Right cardiac atrium (tissue), 5 donors: ENCODE data around the gene MEI1. TPM values are rescaled to one million over a fixed set of nuclear protein-coding genes. Genes with fewer than 3 reads are reported as not detected.

Experiments used
- ATAC-seq, 2 donors: fragments of 200-7000 bp; cut with Tn5 transposase; one replicate each; pipeline versions ENCODE4 v1.8.0 to v1.9.1; 2020; ENCODE audit warnings: moderate library complexity in 2 of 2, mild to moderate bottlenecking in 1 of 2
- DNase-seq, 3 donors: peaks; one replicate each; pipeline ENCODE4 v3.0.0-alpha.2; 2020
- H3K27ac ChIP-seq: one replicate; pipeline ENCODE4 v1.5.1; 2013; ENCODE audit warnings: mild to moderate bottlenecking, low read length, control low read depth, moderate library complexity
- H3K27me3 ChIP-seq: one replicate; pipeline ENCODE4 v1.6.1; 2013; ENCODE audit not compliant: control insufficient read depth, insufficient read depth
- H3K4me1 ChIP-seq: one replicate; pipeline ENCODE4 v1.6.1; 2013; ENCODE audit warnings: low read length; ENCODE audit not compliant: control insufficient read depth, insufficient read depth
- H3K4me3 ChIP-seq: one replicate; pipeline ENCODE4 v1.5.1; 2013; ENCODE audit warnings: low read length, control low read depth
- H3K9me3 ChIP-seq: one replicate; pipeline ENCODE4 v1.6.1; 2013; ENCODE audit warnings: low read length; ENCODE audit not compliant: control insufficient read depth
- WGBS: extraction: QIAGEN DNeasy Blood & Tissue Kit; methylation state at CpG from one replicate; pipeline ENCODE4 v1.1.7; 2013; 5-methylcytosine and 5-hydroxymethylcytosine counted together
- intact Hi-C, 4 donors: fragments of 100-400 bp; cut with DNase I; formaldehyde crosslinking; loops; one replicate each; pipeline versions ENCODE4 v1.11.0 to v1.14.0; 2022 to 2023
- polyA plus RNA-seq: library from polyadenylated mRNA; stranded (reverse); fragments of 200-250 nt; gene quantifications from one replicate; pipeline ENCODE4 v1.2.3, GENCODE V29; 2013
- total RNA-seq, 4 donors: library from RNA; stranded (reverse); fragmentation: NEBNext Ultra II Directional; extraction: Animal tissue kit (Norgen Biotek cat#: 25700); gene quantifications; one replicate each; pipeline ENCODE4 v1.2.1, GENCODE V29; 2021
- donor health status: healthy with polysubstance abuse.
- donor health status: DM: no; HTN: yes; CAD: no.
- donor health status: DM: no; HTN: no; CAD: no.
- donor health status: DM: no; HTN: yes; CAD: no; lungs with severe emphysema.
- donor health status: DM: yes; HTN: yes; CAD: no.

The MEI1 gene
- total and polyA plus RNA-seq, 5 donors: 0.34 to 1.3 (median 0.94) TPM

GRCh38 chr22:41810022-41810421 is 110.7 kb downstream of the MEI1 start:
- ATAC-seq (peak in 1 of 2 donors; percentile 35), DNase-seq (no peak)
- no peak overlapping the region for H3K4me3 ChIP-seq
- WGBS: 94% methylated on average over 12 of the region's 12 CpGs
- H3K27ac ChIP-seq: no peak overlapping the region
- H3K9me3 ChIP-seq: no peaks in the 10 kb centered on the region
- no peaks in the 10 kb centered on the region for H3K27me3 ChIP-seq
- intact Hi-C loops: no loop called here
- H3K4me1 ChIP-seq: no peaks in the 10 kb centered on the region

- WGBS: 95% methylated on average over 16 of the region's 16 CpGs
- ATAC-seq (no peak), DNase-seq (no peak)
- no peak overlapping the region for H3K27ac ChIP-seq
- intact Hi-C loops: no loop called here
- H3K9me3 ChIP-seq: no peaks in the 10 kb centered on the region
- H3K4me1 ChIP-seq: no peaks in the 10 kb centered on the region
- no peaks in the 10 kb centered on the region for H3K27me3 ChIP-seq
- no peak overlapping the region for H3K4me3 ChIP-seq
Observed at GRCh38 chr22:41812805-41813545, 113.7 kb downstream of the MEI1 start.

GRCh38 chr22:41813726-41814410 is 114.6 kb downstream of the MEI1 start:
- no peak for ATAC-seq
- Histone ChIP-seq H3K27ac (no peak overlapping the region), H3K4me1 (no peaks in the 10 kb centered on the region), H3K27me3 (no peaks in the 10 kb centered on the region), H3K4me3 (no peak overlapping the region), H3K9me3 (no peaks in the 10 kb centered on the region)
- DNase-seq: no peak
- intact Hi-C loops: no loop called here
- WGBS: 97% methylated on average over 9 of the region's 9 CpGs

DNA sequence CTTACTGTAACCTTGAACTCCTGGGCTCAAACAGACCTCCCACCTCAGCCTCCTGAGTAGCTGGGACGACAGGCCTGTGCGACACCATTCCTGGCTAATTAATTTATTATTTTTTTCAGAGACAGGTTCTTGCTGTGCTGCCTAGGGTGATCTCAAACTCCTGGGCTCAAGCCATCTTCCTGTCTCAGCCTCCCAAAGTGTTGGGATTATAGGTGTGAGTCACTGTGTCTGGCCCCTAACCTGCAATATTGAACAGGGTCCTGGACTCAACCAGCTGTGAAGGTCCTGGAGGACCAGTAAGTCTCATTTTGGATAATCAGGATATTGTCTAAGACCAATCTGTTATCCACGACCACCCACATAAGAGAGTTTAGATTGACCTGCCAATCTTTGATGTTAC is 116.4 kb downstream of the MEI1 start:
- Histone ChIP-seq H3K9me3 (no peaks in the 10 kb centered on the region), H3K27ac (no peak overlapping the region), H3K4me1 (no peaks in the 10 kb centered on the region), H3K4me3 (no peak overlapping the region), H3K27me3 (no peaks in the 10 kb centered on the region)
- DNase-seq (no peak), ATAC-seq (no peak)
- WGBS: 96% methylated on average over 3 of the region's 3 CpGs
- intact Hi-C loops: no loop called here

GRCh38 chr22:41816241-41816640 is 116.9 kb downstream of the MEI1 start:
- Histone ChIP-seq H3K27me3 (no peaks in the 10 kb centered on the region), H3K4me1 (no peaks in the 10 kb centered on the region), H3K9me3 (no peaks in the 10 kb centered on the region), H3K27ac (no peak overlapping the region), H3K4me3 (no peak overlapping the region)
- ATAC-seq (no peak), DNase-seq (no peak)
- intact Hi-C loops: no loop called here
- 95% methylated on average over 1 of the region's 1 CpG for WGBS

GRCh38 chr22:41816871-41817270 is 117.6 kb downstream of the MEI1 start:
- H3K27ac ChIP-seq: no peak overlapping the region
- ATAC-seq: no peak
- DNase-seq: no peak
- H3K27me3 ChIP-seq: no peaks in the 10 kb centered on the region
- no peaks in the 10 kb centered on the region for H3K9me3 ChIP-seq
- 94% methylated on average over 2 of the region's 2 CpGs for WGBS
- H3K4me1 ChIP-seq: no peaks in the 10 kb centered on the region
- H3K4me3 ChIP-seq: no peak overlapping the region
- intact Hi-C loops: no loop called here

DNA sequence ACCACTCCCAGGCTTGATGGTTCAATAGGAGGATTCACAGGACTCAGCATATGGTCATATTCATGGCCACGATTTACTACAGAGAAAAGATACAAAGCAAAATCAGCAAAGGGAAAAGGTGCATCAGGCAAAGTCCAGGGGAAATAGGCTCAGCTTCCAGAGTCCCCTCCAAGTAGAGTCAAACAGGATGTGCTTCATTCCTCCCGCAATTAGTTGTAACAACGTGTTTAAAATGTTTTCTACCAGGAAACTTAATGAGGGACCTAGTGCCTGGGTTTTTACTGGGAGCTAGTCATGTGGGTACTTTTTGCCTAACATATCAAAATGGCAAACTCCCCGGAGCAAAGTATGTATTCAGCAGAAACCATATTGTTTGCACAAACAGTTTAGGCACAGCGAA is 118.7 kb downstream of the MEI1 start:
- H3K4me1 ChIP-seq: no peaks in the 10 kb centered on the region
- no peak overlapping the region for H3K27ac ChIP-seq
- no peak overlapping the region for H3K4me3 ChIP-seq
- intact Hi-C loops: no loop called here
- no peak for ATAC-seq
- no peak for DNase-seq
- no peaks in the 10 kb centered on the region for H3K27me3 ChIP-seq
- H3K9me3 ChIP-seq: no peaks in the 10 kb centered on the region
- WGBS: 85% methylated on average over 5 of the region's 5 CpGs

GRCh38 chr22:41818596-41818995 is 119.3 kb downstream of the MEI1 start:
- H3K27ac ChIP-seq: no peak overlapping the region
- DNase-seq: no peak
- H3K4me1 ChIP-seq: no peaks in the 10 kb centered on the region
- no peaks in the 10 kb centered on the region for H3K9me3 ChIP-seq
- intact Hi-C loops: no loop called here
- no peaks in the 10 kb centered on the region for H3K27me3 ChIP-seq
- WGBS: 91% methylated on average over 6 of the region's 6 CpGs
- ATAC-seq: no peak
- no peak overlapping the region for H3K4me3 ChIP-seq

- Histone ChIP-seq H3K4me3 (no peak overlapping the region), H3K9me3 (no peaks in the 10 kb centered on the region), H3K4me1 (no peaks in the 10 kb centered on the region), H3K27ac (no peak overlapping the region), H3K27me3 (no peaks in the 10 kb centered on the region)
- no peak for ATAC-seq
- no peak for DNase-seq
- 94% methylated on average over 4 of the region's 4 CpGs for WGBS
- intact Hi-C loops: no loop called here
Observed at GRCh38 chr22:41819257-41819656, 120.0 kb downstream of the MEI1 start.

GRCh38 chr22:41820447-41820846 is 121.1 kb downstream of the MEI1 start:
- Histone ChIP-seq H3K27ac (no peak overlapping the region), H3K4me1 (peaks cover 1% of the 10 kb centered on the region), H3K9me3 (no peaks in the 10 kb centered on the region), H3K27me3 (no peaks in the 10 kb centered on the region), H3K4me3 (no peak overlapping the region)
- DNase-seq: no peak
- WGBS: 84% methylated on average over 5 of the region's 5 CpGs
- intact Hi-C loops: loop anchor here in 3 of 4 donors (5.0 kb wide), 1 partner anchor 122 kb away; no protein-coding TSS in a partner anchor
- ATAC-seq: no peak

GRCh38 chr22:41821471-41822316 is 122.4 kb downstream of the MEI1 start:
- H3K27ac ChIP-seq: no peak overlapping the region
- intact Hi-C loops: loop anchor here (2.0 to 5.0 kb wide), 2 partner anchors 119 to 121 kb away; no protein-coding TSS in a partner anchor
- peaks cover 13% of the 10 kb centered on the region for H3K4me1 ChIP-seq
- DNase-seq (no peak), ATAC-seq (no peak)
- H3K27me3 ChIP-seq: no peaks in the 10 kb centered on the region
- H3K9me3 ChIP-seq: no peaks in the 10 kb centered on the region
- 81% methylated on average over 12 of the region's 12 CpGs for WGBS
- H3K4me3 ChIP-seq: no peak overlapping the region
